GM20431 (cell line): ENCODE measurements around the gene MAN2A2.

Experiments used
- in situ Hi-C: fragments of 300-500 bp; cut with MseI, MboI; formaldehyde crosslinking; loops from one replicate; pipeline ENCODE4 v1.15.0; 2020; ENCODE audit warnings: low sequenced_read_pairs; ENCODE audit not compliant: unreplicated experiment

The MAN2A2 gene

DNA sequence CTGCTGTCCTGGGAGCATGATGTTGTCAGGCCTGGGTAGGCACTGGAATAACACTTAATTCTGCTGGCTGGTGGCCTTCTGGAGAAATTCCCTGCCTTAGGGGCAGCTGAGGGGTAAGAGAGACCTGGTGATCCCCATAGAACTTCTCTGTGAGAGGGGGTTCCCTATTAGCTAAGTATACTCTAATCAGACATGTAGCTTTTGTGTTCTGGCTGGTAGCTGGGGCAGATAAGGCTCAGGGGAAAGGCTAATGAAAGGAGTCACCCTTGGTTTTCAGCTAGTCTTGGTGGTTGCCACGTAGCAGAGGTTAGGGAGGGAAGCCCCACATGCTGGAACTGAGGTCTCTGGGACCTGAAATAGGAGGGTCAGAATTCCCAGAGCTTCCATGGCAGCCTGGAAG is 30.2 kb downstream of the MAN2A2 start:
- in situ Hi-C loops = no loop called here

DNA sequence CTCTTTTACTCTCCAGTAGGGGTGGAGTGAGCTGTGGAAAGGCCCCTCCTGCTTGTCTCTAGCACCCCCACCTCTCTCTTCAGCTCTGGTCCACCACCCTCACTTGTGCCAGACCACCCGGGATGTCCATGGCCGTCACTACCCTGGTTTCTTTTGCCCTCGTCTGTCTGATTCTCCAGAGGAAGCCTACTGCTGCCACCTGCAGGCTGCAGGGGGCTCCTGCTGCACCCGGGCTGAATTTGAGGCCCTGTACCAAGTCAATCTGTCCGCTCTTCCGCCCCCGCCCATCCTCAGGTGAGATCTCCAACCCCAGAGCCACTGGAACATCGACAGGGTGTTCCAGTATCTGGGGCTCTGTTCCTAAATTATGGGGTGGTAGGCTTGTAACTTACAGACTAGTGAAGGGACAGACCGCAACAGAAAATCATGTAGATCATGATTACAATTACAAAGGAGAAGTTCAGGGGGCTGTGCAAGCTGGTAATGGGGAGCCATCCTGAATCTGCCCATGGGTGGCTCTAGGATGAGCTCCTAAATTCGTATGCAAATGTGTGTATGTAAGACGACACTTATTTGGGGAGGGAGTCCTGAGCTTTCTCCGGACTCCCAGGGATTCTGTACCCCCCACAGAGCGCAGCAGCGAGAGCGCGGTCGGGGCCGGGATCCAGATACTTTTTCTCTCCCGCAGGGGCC is 31.3 kb downstream of the MAN2A2 start:
- in situ Hi-C loops = no loop called here

DNA sequence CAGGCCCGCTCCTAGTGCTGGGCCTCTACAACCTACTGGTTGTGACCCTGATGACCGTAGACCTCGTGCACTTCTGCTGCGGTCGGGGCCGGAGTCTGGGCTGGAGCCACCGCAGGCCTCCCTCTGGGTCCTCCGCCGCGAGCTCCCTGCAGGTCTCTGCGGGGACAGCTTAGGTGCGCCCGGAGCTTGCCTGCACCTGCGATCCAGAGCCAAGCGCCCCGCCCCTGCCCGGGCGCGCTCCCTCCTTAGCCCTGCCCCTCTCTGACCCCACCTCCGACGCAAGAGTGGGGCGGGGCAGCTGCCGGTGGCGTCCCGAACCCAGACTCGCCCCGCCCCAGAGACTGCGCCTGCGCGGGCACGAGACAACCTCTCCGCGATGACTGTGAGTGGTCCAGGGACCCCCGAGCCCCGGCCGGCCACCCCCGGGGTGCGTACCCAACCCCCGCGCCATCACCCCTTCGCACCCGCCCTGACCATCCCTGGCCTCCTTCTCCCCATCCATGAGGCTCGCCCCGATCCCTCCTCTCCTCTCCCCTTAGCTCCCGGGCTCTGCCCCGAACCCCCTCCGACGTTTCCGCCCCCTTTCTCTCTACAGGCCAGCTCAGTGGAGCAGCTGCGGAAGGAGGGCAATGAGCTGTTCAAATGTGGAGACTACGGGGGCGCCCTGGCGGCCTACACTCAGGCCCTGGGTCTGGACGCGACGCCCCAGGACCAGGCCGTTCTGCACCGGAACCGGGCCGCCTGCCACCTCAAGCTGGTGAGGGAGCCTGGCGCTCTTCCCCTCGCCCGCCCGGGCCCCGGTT is 32.0 kb downstream of the MAN2A2 start, which contains the start of gene UNC45A:
Gene UNC45A, plus strand, starts transcription at position 337 of the 803 bp plus-strand sequence. Its CDS starts 40 bp downstream, at position 377.
- in situ Hi-C loops = no loop called here

DNA sequence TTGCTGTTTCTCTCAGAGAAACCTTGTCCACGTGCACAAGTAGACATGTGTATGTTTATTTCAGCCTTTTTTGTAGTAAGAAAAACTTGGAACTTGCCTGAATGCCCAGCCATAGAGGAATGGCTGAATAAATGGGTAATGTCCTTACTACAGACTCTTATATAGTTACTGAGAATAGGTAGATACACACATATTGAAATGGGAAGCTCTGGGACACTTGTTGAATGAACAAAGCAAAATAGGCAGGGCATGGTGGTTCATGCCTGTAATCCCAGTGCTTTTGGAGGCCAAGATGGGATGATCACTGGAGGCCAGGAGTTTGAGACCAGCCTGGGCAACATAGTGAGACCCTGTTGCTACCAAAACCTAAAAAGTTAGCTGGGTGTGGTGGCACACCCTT is 33.7 kb downstream of the MAN2A2 start:
- in situ Hi-C loops = no loop called here

DNA sequence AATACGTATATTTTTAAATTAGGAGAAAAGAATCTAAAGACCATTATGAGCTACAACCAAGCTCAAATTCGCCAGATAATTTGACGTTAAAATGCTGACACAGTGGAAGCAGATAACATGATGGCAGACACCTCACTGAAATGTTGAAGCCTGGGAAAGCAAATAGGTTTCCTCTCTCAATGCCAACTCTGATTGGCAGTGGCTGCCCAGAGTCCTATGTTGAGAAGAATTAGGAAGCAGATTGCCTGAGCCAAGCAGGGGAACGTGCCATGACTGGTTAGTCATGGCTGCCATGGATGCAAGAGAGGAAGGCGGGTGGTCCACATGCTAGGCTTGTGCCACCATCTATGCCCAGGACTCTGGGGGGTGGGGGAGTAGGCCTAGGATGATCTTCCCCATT is 35.2 kb downstream of the MAN2A2 start:
- in situ Hi-C loops = no loop called here

DNA sequence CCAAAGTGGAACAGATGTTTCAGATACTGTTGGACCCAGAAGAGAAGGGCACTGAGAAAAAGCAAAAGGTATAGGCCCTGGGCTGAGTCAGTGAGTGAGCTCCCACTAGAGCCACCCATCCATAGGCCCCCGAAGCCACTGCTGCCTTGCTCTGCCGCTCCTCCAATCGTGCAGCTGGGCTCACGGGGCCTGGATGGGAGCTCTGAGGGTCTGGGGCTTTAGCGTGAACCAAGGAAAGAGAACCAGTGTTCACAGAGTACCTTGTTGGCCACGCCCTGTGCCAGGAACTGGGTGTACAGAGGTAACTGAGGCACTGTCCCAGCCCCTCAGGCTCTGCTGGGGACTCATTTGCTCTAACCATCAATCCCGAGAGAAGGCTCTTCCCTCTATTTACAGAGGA is 36.7 kb downstream of the MAN2A2 start:
- in situ Hi-C loops = no loop called here

DNA sequence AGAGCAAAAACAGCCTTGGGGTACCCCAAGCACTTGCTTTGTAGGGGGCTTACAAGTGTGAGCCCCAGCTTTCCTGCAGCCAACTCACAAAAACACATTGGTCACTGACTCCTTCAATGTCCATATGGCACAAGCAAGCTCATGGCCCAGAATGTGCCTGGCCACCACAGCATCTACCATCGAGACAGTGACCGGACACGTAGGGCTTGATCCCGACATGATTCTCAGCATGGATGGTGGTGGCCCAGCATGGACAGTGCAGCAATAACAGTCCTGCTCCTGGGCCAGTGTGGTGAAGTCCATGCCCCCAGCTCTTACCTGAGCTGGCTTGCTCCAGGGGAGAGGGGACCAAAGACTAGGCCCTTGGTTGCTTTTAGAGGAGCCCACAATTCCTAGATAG is 37.9 kb downstream of the MAN2A2 start:
- in situ Hi-C loops = no loop called here

DNA sequence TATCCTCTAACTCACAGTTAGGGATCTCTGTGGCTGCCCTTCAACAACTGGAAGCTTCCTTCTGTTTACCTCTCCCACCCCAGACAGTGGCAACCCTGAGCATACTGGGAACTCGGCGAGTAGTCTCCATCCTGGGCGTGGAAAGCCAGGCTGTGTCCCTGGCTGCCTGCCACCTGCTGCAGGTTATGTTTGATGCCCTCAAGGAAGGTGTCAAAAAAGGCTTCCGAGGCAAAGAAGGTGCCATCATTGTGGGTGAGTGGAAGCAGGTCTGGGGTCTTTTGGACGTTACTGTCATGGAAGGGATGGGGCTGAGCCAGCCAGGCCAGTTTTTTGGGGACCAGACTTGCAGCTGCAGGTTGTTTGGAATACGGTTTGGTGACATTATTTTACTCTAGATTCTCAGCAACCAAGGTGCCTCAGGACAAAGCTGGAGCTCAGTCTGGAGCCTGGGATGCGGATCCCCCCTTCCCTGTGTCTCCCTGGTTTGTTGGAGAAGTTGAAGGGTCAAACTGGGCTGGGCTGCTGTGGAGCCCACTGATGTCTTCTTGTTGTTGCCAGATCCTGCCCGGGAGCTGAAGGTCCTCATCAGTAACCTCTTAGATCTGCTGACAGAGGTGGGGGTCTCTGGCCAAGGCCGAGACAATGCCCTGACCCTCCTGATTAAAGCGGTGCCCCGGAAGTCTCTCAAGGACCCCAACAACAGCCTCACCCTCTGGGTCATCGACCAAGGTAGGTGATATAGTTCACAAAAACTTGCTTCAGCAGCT is 39.4 kb downstream of the MAN2A2 start:
- in situ Hi-C loops = no loop called here

DNA sequence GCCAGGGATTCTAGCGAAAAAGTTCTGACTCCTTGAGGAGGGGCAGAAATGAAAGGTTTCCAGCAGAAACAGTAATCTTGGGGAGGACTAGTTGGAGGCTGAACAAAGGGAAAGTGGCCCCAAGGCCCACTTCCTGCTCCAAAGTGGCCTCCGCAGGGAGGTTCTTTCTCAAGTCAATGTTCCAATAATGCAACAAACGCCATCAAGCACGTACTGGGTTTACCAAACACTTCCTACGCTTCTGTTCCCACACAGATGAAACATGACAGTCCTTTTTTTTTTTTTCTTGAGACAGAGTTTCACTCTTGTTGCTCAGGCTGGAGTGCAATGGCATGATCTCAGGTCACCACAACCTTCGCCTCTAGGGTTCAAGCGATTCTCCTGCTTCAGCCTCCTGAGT is 42.0 kb downstream of the MAN2A2 start:
- in situ Hi-C loops = no loop called here

DNA sequence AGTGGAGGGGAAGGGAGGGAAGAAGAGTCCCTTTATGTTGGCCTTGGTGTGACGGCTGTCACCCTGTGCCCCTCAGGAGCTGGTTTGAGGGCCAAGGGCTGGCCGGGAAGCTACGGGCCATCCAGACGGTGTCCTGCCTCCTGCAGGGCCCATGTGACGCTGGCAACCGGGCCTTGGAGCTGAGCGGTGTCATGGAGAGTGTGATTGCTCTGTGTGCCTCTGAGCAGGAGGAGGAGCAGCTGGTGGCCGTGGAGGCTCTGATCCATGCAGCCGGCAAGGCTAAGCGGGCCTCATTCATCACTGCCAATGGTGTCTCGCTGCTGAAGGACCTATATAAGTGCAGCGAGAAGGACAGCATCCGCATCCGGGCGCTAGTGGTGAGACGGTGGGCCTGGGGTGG is 43.4 kb downstream of the MAN2A2 start:
- in situ Hi-C loops = no loop called here

DNA sequence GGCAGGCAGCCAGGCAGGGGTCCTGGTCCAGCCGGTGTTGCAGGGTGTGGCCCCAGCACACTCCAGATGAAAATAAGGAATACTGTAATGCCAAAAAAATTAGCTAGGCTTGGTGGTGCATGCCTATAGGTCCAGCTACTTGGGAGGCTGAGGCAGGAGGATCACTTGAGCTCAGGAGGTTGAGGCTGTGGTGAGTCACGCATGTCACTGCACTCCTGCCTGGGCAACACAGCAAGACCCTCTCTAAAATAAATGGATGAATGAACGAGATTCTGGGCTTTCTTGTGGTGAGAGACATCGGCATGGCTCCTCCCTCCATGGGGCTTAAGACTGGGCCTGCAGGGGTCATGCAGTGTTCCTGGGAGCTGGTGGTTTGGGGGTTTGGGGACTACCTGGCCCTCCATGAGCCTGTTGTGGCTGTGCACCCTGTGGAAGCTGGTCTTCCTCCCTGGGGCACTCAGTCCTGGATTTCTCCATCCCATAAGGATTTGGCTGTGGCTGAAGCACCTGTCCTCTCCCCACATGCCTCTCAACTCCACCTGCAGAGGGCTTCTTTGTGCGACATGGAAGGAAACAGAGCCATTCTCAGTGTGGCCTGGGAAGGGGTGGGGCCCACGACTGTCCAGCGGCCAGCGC is 44.0 kb downstream of the MAN2A2 start:
- in situ Hi-C loops = no loop called here

DNA sequence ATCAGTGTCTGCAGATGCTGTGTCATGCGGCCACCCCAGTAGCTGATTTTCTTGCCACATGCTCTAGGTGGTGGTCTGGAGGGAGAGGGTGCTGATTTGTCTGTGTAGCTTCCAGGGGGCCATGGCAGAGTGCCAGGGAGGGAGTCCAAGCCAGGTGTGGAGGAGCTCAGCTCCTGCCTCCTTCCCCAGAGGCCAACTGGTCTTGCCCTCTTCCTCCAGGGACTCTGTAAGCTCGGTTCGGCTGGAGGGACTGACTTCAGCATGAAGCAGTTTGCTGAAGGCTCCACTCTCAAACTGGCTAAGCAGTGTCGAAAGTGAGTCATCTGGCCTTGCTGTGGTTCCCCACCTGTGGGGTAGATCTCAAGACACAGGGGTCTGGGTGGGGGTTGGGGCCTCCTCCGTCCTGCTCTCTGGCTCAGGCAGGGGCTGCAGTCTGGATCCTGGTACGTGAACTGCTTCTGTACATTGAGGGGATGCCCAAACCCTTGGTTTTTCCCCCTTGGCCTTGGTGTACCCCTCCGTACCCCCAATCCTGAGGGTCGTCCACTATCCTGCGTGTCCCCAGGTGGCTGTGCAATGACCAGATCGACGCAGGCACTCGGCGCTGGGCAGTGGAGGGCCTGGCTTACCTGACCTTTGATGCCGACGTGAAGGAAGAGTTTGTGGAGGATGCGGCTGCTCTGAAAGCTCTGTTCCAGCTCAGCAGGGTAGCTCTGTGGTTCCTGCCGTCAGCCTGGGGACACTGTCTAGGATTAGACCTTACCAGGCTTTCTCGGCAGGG is 44.7 kb downstream of the MAN2A2 start:
- in situ Hi-C loops = no loop called here

DNA sequence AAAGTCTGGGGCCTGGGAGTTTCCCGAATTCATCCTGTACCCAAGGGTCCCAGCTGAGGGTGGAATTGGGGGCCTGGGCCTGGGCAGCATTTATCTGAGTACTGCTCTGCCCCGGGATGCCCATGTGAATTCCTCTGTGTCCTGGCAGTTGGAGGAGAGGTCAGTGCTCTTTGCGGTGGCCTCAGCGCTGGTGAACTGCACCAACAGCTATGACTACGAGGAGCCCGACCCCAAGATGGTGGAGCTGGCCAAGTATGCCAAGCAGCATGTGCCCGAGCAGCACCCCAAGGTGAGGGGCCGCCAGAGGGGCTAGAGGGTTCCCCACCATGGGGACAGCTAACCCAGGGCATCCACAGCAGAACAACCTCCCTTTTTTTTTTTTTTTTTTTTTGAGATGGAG is 45.4 kb downstream of the MAN2A2 start:
- in situ Hi-C loops = no loop called here

DNA sequence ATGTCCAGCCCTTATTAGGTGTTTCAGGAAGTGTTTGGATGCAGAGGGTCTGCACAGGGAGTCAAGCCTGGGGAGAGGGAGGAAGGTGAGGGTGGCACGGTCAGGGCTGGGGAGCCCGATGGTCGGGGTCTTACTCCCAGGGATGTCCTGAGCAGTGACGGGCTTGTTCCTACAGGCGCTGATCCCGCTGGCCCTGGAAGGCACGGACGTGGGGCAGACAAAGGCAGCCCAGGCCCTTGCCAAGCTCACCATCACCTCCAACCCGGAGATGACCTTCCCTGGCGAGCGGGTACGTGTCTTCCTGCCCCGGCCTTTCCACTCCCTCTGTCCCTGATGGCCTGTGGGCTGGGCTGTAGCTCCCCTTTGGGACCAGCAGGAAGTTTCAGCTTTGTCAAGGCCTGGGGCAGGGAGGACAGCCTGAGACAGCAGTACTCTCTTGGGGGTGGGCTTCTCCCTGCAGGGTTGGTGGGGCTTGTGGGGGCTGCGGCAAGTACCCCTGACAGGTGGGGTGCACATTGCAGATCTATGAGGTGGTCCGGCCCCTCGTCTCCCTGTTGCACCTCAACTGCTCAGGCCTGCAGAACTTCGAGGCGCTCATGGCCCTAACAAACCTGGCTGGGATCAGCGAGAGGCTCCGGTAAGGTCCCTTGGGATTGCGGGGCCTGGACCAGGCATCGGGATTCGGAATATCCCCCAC is 47.0 kb downstream of the MAN2A2 start:
- in situ Hi-C loops = no loop called here

DNA sequence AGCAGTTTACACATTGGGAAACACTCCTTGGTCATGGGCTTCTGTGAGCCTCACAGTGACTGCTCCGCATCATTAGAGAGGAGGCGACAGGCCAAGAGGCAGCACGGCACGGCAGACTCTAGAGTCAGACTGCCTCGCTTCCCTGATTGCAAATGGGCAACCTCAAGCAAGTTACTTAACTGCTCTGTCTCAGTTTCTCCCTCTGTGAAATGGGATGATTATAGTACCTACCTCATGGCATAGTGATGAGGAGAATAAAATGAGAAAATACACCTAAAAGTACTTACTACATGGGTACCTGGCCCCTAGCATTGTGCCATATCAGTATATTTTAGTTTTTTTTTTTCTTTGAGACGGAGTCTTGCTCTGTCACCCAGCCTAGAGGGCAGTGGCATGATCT is 47.6 kb downstream of the MAN2A2 start:
- in situ Hi-C loops = no loop called here

DNA sequence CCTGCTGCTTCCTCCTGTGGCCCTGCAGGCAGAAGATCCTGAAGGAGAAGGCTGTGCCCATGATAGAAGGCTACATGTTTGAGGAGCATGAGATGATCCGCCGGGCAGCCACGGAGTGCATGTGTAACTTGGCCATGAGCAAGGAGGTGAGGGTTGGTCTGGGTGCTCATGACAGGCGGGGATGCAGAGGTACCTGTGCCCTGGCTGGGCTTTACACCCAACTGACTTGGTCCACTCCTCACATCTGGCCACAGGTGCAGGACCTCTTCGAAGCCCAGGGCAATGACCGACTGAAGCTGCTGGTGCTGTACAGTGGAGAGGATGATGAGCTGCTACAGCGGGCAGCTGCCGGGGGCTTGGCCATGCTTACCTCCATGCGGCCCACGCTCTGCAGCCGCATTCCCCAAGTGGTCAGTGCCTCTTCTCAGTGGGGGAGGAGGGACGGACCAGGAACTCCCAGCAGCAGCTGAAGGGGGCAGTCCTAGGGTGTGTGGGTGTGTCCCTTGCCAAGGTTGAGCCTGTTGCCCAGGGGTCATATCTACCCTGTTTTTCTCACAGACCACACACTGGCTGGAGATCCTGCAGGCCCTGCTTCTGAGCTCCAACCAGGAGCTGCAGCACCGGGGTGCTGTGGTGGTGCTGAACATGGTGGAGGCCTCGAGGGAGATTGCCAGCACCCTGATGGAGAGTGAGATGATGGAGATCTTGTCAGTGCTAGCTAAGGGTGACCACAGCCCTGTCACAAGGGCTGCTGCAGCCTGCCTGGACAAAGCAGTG is 50.0 kb downstream of the MAN2A2 start:
- in situ Hi-C loops = no loop called here

DNA sequence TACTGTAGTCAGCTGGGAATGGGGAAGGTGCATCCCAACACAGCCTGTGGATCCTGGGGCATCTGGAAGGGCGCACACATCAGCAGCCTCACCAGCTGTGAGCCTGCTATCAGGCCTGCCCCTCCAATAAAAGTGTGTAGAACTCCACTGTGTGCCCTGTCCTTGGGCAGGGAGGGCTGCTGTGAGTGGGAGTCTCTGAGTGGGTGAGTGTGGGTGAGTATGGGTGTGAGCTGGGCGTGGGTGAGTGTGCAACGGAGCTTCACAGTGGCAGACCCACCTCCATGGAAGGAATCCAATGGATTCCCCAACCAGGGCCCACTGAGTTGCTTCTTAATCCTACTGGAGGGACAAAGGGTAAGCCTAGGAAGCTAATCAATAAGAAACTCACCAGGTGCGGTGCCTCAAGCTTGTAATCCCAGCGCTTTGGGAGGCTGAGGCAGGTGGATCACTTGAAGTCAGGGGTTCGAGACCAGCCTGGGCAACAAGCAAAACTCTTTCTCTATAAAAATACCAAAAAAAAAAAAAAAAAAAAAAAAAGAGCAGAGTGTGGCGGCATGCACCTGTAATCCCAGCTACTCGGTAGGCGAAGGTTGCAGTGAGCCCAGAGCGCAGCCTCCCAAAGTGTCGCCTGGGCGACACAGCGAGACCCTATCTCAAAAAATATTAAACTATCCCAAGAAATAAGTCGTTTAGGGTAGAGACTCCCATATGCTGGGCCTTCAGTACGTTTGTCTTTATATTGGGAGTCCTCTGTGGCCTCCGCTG is 51.0 kb downstream of the MAN2A2 start:
- in situ Hi-C loops = no loop called here
